Right atrium auricular region (tissue), 2 donors: ENCODE data around the gene SERPINE1. TPM values are rescaled to one million over a fixed set of nuclear protein-coding genes. Genes with fewer than 3 reads are reported as not detected.
"Not testable (repeated sequence)": the region's sequence is repeated elsewhere in the genome, so short reads cannot be mapped to it uniquely, and the experiment has no call there.

Experiments used
- DNase-seq: peaks from one replicate; pipeline ENCODE4 v3.0.0-alpha.2; 2019; ENCODE audit warnings: low spot score
- H3K27ac ChIP-seq, 2 donors: fragments of 200-600 bp; sonication (generic); 1 replicate in 1 of 2; 2 replicates in 1 of 2; pipeline ENCODE4 v1.5.1; 2016 to 2019
- H3K27me3 ChIP-seq, 2 donors: fragments of 200-600 bp; sonication (generic); one replicate each; pipeline versions ENCODE4 v1.5.1 to v1.6.0; 2017 to 2019
- H3K36me3 ChIP-seq: fragments of 200-600 bp; sonication (generic); one replicate; pipeline ENCODE4 v1.5.1; 2016
- H3K4me1 ChIP-seq, 2 donors: fragments of 200-600 bp; sonication (generic); one replicate each; pipeline versions ENCODE4 v1.5.1 to v1.6.0; 2017 to 2019
- H3K4me3 ChIP-seq, 2 donors: fragments of 200-600 bp; sonication (generic); 1 replicate in 1 of 2; 2 replicates in 1 of 2; pipeline ENCODE4 v1.5.1; 2017 to 2019; ENCODE audit warnings: mild to moderate bottlenecking in 1 of 2, moderate library complexity in 1 of 2
- H3K9me3 ChIP-seq, 2 donors: fragments of 200-600 bp; sonication (generic); one replicate each; pipeline ENCODE4 v1.5.1; 2019
- total RNA-seq, 2 donors: library from RNA; depleted of rRNA; stranded (reverse); fragments of >200 nt; gene quantifications; one replicate each; pipeline ENCODE4 v1.1.0, GENCODE V29; 2016
- TF ChIP-seq, protein P1 (sequence below), 2 donors: fragments of 200-600 bp; sonication (generic); IDR thresholded peaks; one replicate each; pipeline ENCODE4 v1.5.1; 2019; ENCODE audit warnings: antibody characterized with exemption in 2 of 2

The SERPINE1 gene
- total RNA-seq, 2 donors from 2014 or later = 28.0 to 40.8 TPM

DNA sequence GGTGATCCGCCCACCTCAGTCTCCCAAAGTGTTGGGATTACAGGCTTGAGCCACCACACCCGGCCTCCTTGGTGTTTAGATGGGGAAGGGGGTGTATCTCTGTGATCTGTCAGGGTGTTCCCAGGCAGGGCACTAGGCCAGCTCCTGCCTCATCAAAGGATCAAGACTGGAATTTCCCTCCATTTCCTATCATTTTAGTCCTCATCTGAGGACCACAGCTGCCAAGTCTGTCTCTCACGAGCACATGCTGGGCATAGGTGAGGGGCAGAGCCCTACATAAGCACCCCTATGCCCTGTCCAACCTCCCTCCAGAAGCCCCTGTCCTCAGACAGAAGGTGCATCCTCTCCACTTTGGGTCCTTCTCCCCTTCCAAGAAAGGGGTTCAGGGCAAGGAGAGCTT is 22.1 kb upstream of the SERPINE1 start:
- Histone ChIP-seq H3K4me1 (peaks cover 0 to 33% of the 10 kb centered on the region in 2 donors), H3K9me3 (no peaks in the 10 kb centered on the region), H3K36me3 (no peaks in the 10 kb centered on the region), H3K27ac (no peak overlapping the region), H3K27me3 (no peaks in the 10 kb centered on the region), H3K4me3 (no peak overlapping the region)
- no peak for DNase-seq
- TF ChIP-seq, protein P1, sequence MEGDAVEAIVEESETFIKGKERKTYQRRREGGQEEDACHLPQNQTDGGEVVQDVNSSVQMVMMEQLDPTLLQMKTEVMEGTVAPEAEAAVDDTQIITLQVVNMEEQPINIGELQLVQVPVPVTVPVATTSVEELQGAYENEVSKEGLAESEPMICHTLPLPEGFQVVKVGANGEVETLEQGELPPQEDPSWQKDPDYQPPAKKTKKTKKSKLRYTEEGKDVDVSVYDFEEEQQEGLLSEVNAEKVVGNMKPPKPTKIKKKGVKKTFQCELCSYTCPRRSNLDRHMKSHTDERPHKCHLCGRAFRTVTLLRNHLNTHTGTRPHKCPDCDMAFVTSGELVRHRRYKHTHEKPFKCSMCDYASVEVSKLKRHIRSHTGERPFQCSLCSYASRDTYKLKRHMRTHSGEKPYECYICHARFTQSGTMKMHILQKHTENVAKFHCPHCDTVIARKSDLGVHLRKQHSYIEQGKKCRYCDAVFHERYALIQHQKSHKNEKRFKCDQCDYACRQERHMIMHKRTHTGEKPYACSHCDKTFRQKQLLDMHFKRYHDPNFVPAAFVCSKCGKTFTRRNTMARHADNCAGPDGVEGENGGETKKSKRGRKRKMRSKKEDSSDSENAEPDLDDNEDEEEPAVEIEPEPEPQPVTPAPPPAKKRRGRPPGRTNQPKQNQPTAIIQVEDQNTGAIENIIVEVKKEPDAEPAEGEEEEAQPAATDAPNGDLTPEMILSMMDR (IDR thresholded peaks at IDR 0.05) = no peak

DNA sequence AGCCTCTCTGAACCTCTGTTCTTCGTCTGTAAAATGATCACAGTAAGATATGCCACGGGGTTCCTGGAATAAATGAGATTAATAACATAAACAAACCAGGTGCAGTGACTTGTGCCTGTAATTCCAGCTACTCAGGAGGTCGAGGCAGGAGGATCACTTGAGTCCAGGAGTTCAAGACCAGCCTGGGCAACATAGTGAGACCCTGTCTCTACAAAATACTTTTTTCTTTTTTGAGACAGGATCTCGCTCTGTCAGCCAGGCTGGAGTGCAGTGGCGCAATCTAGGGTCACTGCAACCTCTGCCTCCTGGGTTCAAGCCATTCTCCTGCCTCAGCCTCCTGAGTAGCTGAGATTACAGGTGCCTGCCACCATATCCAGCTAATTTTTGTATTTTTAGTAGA is 21.7 kb upstream of the SERPINE1 start:
- H3K27ac ChIP-seq, H3K27me3 ChIP-seq, H3K4me3 ChIP-seq, DNase-seq, H3K36me3 ChIP-seq, H3K9me3 ChIP-seq: not testable (repeated sequence)
- H3K4me1 ChIP-seq = peaks cover 0 to 29% of the 10 kb centered on the region in 2 donors

DNA sequence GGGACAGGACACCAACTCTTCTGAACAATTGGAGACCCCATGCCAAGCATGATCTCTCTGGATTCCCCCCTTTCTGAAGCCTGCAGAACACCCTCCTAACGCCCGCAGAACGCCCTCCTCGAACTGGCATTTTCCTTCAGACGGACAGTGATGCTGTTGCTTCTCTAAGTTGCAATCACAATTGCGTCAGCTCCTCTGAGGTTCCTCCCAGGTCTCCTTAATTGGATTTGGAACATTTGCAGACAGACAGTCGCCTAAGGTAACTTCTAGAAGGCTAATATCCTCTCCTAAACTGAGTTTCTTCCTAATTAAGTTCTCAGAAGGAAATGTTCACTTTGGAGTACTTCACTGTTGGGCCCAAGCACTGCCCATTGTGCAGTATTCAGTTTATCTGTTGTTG is 20.5 kb upstream of the SERPINE1 start:
- Histone ChIP-seq H3K4me3 (no peak overlapping the region), H3K27me3 (no peaks in the 10 kb centered on the region), H3K9me3 (no peaks in the 10 kb centered on the region), H3K36me3 (no peaks in the 10 kb centered on the region), H3K27ac (no peak overlapping the region), H3K4me1 (peaks cover 0 to 25% of the 10 kb centered on the region in 2 donors)
- no peak for DNase-seq
- TF ChIP-seq, protein P1 (IDR thresholded peaks at IDR 0.05) = no peak

DNA sequence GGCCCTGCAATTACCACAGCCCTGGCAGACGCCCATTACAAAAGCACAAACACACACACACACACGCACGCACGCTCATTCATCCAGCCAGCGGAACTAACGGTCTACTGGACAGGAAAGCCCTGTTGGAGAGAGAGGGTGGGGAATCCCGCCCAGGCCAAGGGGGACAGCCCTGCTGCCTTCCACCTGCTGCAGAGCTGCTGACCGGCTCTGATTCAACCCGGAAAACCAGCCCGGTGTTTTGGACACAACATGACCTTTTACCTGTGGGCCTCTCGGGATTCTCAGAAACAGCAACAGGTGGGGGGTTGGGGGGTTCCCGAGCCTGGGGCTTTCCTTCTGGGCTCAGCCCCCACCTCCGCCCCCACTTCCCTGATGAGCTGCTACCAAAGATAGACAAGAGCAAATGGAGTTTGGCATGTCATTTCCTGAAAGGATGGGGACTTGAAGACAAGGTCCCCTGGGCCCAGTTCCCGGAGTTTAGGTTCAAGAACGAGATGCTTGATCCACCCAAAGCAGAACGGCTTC is 18.5 kb upstream of the SERPINE1 start:
- Histone ChIP-seq H3K9me3 (no peaks in the 10 kb centered on the region), H3K4me1 (peaks cover 0 to 38% of the 10 kb centered on the region in 2 donors), H3K36me3 (no peaks in the 10 kb centered on the region), H3K27me3 (no peaks in the 10 kb centered on the region), H3K4me3 (no peak overlapping the region), H3K27ac (peak overlapping the region; percentile 40 to 46)
- peak; percentile 76 for DNase-seq
- TF ChIP-seq, protein P1 (IDR thresholded peaks at IDR 0.05) = no peak

DNA sequence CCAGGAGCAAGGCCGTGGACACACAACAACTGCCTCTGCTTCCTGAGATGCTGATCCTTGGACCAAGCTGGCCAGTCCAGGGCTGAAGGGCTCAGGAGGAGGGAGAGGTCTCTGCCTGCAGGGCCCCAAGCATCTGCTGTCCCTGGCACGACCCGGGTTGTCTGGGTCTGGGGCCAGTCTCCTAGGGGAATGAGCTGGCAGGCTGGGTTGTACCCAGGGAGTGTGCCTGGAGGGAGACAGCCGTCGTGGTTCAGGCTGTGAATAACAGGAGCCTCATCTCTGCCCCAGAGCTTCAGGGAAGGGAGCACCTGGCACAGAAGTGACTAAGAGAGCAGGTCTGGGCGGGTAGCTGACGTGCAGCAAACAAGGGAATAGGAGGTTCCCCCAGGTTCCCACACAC is 17.9 kb upstream of the SERPINE1 start:
- H3K4me1 ChIP-seq = peaks cover 0 to 35% of the 10 kb centered on the region in 2 donors
- H3K27ac ChIP-seq = peak overlapping the region; percentile 40 to 46
- DNase-seq = no peak

DNA sequence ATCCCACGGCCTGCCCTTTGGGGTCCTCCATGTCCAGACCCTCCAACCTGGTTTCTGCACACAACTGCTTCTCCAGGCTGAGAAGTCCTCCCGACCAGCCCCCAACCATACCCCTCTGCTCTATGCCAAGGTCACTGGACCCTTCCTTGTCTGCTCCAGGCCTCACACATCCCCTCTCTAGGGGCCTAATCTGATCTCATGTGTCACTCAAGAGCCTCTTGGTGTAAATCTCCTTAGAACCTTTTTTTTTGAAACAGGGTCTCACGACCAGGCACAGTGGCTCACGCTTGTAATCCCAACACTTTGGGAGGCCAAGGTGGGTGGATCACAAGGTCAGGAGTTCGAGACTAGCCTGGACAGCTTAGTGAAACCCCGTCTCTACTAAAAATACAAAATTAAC is 17.5 kb upstream of the SERPINE1 start:
- H3K9me3 ChIP-seq = no peaks in the 10 kb centered on the region
- H3K27ac ChIP-seq = peak overlapping the region in 1 of 2 donors; percentile 46
- no peak for DNase-seq
- no peak overlapping the region for H3K4me3 ChIP-seq
- no peaks in the 10 kb centered on the region for H3K27me3 ChIP-seq
- TF ChIP-seq, protein P1 (IDR thresholded peaks at IDR 0.05) = no peak
- H3K36me3 ChIP-seq = no peaks in the 10 kb centered on the region
- H3K4me1 ChIP-seq = peaks cover 0 to 32% of the 10 kb centered on the region in 2 donors

More for the DNA sequence above, 17.9 kb upstream of the SERPINE1 start:
- H3K4me3 ChIP-seq = no peak overlapping the region
- H3K36me3 ChIP-seq = no peaks in the 10 kb centered on the region
- no peaks in the 10 kb centered on the region for H3K9me3 ChIP-seq
- H3K27me3 ChIP-seq = no peaks in the 10 kb centered on the region
- TF ChIP-seq, protein P1 (IDR thresholded peaks at IDR 0.05) = no peak
